ENCODE measurements around the gene TLE7.

The TLE7 gene

DNA sequence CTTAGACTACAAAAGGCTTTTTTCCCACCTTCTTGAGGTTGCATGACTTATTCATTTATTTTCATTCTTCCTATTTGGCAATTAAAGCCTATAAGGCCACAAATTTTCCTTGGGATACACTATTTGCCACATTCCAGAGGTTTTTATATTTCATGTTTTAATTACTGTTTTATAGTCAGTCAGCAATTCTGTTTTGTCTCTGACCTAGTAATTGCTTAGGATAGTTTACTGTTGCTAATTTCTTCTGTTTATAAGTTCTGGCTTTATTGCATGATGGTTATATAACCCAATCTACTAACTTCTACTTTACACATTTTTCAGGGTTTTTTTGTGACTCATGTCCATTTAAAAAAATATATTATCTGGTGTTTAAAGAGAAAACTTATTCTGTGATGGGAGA, 17.7 kb upstream of the TLE7 start:
- no peak for TF ChIP-seq CTCF (IDR thresholded peaks at IDR 0.05; ENCODE audit: low read depth, low read length)
- no peak overlapping the region for H3K4me3 ChIP-seq (ENCODE audit: low read depth, low read length)
- DNase-seq (ENCODE audit: low read depth, low spot score), result no peak
- in situ Hi-C loops (cut with HindIII; ENCODE audit: low sequenced_read_pairs), result no loop called here

DNA sequence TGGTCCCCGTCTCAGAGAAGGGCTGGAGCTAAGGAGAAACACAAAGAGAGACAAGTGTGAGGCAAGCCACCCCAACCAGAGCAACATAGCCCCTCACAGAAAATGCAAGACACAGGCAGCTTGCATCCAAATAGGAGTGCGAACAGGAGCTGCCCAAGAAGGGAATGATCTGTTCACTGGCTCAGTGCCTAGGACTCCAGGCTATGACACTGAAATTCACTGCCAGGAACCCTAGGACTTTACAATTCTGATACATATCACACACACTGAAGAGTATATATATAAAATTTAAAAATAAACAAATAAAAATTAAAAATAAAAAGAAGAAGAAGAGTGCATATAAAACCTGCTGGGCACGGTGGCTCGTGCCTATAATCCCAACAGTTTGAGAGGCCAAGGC, 14.9 kb upstream of the TLE7 start:
- no peak overlapping the region for H3K4me3 ChIP-seq (ENCODE audit: low read depth, low read length)
- DNase-seq (ENCODE audit: low read depth, low spot score), result no peak
- in situ Hi-C loops (cut with HindIII; ENCODE audit: low sequenced_read_pairs), result no loop called here
- no peak for TF ChIP-seq CTCF (IDR thresholded peaks at IDR 0.05; ENCODE audit: low read depth, low read length)

DNA sequence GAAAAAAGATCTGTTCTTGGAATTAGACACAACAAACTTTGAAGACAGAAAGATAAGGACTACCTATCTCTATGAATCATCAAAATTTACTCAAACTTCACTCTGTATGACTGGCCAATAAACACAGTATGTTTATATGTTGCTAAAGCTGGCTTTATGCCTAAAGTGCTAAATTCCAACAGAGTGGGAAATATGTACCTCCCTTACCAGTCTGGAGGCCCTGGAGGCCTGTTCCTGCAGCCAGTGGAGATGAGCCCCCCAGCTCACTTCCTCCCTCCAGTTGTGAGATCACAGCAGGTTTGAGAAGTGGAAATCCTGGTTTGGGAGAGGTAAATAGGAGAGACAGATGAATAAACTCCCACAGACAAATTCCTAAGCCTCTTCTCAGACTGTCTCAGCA, 11.2 kb upstream of the TLE7 start:
- no peak for DNase-seq (ENCODE audit: low read depth, low spot score)
- TF ChIP-seq CTCF (IDR thresholded peaks at IDR 0.05; ENCODE audit: low read depth, low read length), result no peak
- in situ Hi-C loops (cut with HindIII; ENCODE audit: low sequenced_read_pairs), result no loop called here
- H3K4me3 ChIP-seq (ENCODE audit: low read depth, low read length), result no peak overlapping the region

GRCh38 chr16:71449020-71449419, 7.2 kb upstream of the TLE7 start:
- no peak for TF ChIP-seq CTCF (IDR thresholded peaks at IDR 0.05; ENCODE audit: low read depth, low read length)
- in situ Hi-C loops (cut with HindIII; ENCODE audit: low sequenced_read_pairs), result no loop called here
- DNase-seq (ENCODE audit: low read depth, low spot score), result no peak
- no peak overlapping the region for H3K4me3 ChIP-seq (ENCODE audit: low read depth, low read length)

- no peak overlapping the region for H3K4me3 ChIP-seq (ENCODE audit: low read depth, low read length)
- in situ Hi-C loops (cut with HindIII; ENCODE audit: low sequenced_read_pairs), result no loop called here
- no peak for DNase-seq (ENCODE audit: low read depth, low spot score)
- no peak for TF ChIP-seq CTCF (IDR thresholded peaks at IDR 0.05; ENCODE audit: low read depth, low read length)
Measured at GRCh38 chr16:71448274-71448866, 6.5 kb upstream of the TLE7 start.

DNA sequence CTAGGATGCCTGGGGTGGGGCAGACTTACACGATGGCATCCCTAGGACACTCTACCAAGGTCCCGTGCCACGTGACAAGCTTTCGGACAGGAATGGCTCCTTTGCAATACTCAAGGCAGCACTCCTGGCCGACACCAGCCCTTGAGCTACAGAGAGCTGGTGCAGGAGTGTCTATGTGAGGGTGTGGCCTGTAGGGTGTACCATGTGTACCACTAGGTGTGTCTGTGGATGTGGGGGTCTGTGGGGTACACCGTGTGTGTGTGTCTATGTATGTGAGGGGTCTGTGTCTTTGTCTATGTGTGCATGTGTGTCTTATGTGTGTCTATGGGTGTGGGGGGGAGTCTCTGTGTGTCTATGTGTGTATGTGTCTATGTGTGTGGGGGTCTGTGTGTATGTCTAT, 1.9 kb upstream of the TLE7 start:
- in situ Hi-C loops (cut with HindIII; ENCODE audit: low sequenced_read_pairs), result no loop called here
- no peak for DNase-seq (ENCODE audit: low read depth, low spot score)
- no peak for TF ChIP-seq CTCF (IDR thresholded peaks at IDR 0.05; ENCODE audit: low read depth, low read length)
- H3K4me3 ChIP-seq (ENCODE audit: low read depth, low read length), result no peak overlapping the region
